Cerebellar cortex (tissue), 1 donor: Measurements from ENCODE around the gene FLII.
"Not testable (repeated sequence)": the region's sequence is repeated elsewhere in the genome, so short reads cannot be mapped to it uniquely, and the experiment has no call there.

Experiments used
- DNase-seq: peaks from one replicate; pipeline ENCODE4 v3.0.0-alpha.2; 2015; ENCODE audit warnings: low spot score

The FLII gene

GRCh38 chr17:18218756-18219415 is 39.7 kb downstream of the FLII start:
- DNase-seq: peak; percentile 27

- peak; percentile 75 for DNase-seq
Observed at GRCh38 chr17:18217412-18218015, 41.0 kb downstream of the FLII start.

GRCh38 chr17:18216906-18217305 is 41.6 kb downstream of the FLII start:
- DNase-seq: not testable (repeated sequence)

GRCh38 chr17:18213666-18214270 is 44.8 kb downstream of the FLII start:
- DNase-seq: no peak

GRCh38 chr17:18208092-18208491 is 50.4 kb downstream of the FLII start:
- DNase-seq: no peak

- peak; percentile 45 for DNase-seq
Observed at GRCh38 chr17:18206962-18207361, 51.6 kb downstream of the FLII start.

- DNase-seq: peak; percentile 42
Observed at GRCh38 chr17:18205861-18206260, 52.7 kb downstream of the FLII start.

- no peak for DNase-seq
Observed at GRCh38 chr17:18203308-18203707, 55.2 kb downstream of the FLII start.

GRCh38 chr17:18201108-18201507 is 57.4 kb downstream of the FLII start:
- DNase-seq: no peak

GRCh38 chr17:18198530-18198929 is 60.0 kb downstream of the FLII start:
- no peak for DNase-seq

GRCh38 chr17:18197535-18198194 is 60.9 kb downstream of the FLII start:
- no peak for DNase-seq

- no peak for DNase-seq
Observed at GRCh38 chr17:18195246-18195645, 63.3 kb downstream of the FLII start.
